ENCODE measurements around the gene DMXL2.
"Not testable (repeated sequence)": the region's sequence is repeated elsewhere in the genome, so short reads cannot be mapped to it uniquely, and the experiment has no call there.

DMXL2 gene

GRCh38 chr15:51438526-51438925 lies 184.0 kb downstream of the DMXL2 start:
- no peak for TF ChIP-seq CTCF (IDR thresholded peaks at IDR 0.05; ENCODE audit: borderline replicate concordance, insufficient read depth, low read depth, low read length)
- H3K4me3 ChIP-seq (ENCODE audit: low read depth, low read length) = no peak overlapping the region

DNA sequence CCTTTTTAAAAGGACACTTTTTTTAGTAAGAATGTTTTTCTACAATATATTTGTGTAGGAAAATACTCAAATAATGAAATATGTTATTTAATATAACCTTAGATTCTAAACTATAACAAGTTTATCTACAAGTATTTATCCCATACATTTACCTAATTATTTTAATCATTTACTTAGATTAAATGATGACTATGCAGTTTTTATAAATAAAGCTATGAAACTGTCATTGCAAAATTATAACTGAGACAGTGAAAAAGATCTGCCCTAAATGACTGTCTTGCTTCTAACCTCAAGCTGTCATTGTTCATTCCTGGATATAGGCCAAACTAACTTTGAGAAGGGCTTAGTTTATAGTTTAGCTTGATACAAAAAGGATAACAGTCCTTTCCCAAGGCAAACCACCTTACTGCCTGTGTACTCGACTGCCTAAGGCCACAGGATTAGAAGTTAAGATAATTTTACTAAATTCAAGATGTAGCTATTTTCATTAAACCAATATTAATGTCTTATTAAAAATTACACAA lies 197.0 kb downstream of the DMXL2 start:
- H3K4me3 ChIP-seq (ENCODE audit: low read depth, low read length) = no peak overlapping the region
- no peak for TF ChIP-seq CTCF (IDR thresholded peaks at IDR 0.05; ENCODE audit: borderline replicate concordance, insufficient read depth, low read depth, low read length)

DNA sequence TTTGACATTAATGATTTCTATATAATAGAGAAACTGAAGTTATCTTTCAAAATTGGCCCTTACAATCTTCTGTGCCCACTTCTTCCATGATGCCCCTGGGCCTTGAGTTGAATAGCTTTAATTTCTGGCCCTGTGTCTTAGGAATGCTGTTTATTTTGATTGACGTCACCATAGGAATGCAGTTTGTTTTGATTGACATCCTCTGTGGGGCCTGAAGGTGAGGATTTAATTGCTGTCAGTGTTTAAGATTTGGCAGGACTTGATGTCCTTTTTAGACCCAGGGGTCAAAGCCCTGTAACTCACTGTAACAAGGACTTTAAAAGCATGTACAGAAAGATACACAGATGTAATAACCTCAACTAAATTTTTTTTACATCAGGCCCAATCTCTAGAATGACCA lies 197.8 kb downstream of the DMXL2 start:
- TF ChIP-seq CTCF (IDR thresholded peaks at IDR 0.05; ENCODE audit: borderline replicate concordance, insufficient read depth, low read depth, low read length) = no peak
- H3K4me3 ChIP-seq (ENCODE audit: low read depth, low read length) = no peak overlapping the region

DNA sequence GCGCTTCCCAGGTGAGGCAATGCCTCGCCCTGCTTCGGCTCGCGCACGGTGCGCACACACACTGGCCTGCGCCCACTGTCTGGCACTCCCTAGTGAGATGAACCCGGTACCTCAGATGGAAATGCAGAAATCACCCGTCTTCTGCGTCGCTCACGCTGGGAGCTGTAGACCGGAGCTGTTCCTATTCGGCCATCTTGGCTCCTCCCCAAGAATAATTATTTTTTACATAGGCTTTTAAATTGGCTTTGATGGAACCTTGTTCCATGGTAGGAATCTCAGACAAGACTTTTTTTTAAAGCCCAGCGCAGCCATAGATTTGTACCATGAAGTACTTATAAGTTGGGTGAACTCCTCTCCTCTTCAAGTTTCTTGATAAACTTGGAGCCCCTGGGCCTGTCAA lies 199.5 kb downstream of the DMXL2 start:
- not testable (repeated sequence) for H3K4me3 ChIP-seq (ENCODE audit: low read depth, low read length)

DNA sequence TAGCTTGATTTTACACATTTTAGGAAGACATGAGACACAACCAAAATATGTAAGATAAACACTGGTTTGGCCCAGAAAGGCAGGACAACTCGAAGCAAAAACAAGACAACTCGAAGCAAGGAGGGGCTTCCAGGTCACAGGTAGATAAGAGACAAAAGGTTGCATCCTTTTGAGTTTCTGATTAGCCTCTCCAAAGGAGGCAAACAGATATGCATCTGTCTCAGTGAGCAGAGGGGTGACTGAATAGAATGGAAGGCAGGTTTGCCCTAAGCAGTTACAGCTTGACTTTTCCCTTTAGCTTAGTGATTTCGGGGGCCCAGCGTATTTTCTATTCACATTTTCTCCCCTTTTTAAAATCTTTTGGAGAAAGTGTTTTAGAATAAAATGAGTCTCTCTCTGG lies 206.4 kb downstream of the DMXL2 start:
- H3K4me3 ChIP-seq (ENCODE audit: low read depth, low read length) = no peak overlapping the region
- TF ChIP-seq CTCF (IDR thresholded peaks at IDR 0.05; ENCODE audit: borderline replicate concordance, insufficient read depth, low read depth, low read length) = no peak

- TF ChIP-seq CTCF (IDR thresholded peaks at IDR 0.05; ENCODE audit: borderline replicate concordance, insufficient read depth, low read depth, low read length) = no peak
- no peak overlapping the region for H3K4me3 ChIP-seq (ENCODE audit: low read depth, low read length)
Observed at GRCh38 chr15:51414256-51414860, 208.2 kb downstream of the DMXL2 start.

DNA sequence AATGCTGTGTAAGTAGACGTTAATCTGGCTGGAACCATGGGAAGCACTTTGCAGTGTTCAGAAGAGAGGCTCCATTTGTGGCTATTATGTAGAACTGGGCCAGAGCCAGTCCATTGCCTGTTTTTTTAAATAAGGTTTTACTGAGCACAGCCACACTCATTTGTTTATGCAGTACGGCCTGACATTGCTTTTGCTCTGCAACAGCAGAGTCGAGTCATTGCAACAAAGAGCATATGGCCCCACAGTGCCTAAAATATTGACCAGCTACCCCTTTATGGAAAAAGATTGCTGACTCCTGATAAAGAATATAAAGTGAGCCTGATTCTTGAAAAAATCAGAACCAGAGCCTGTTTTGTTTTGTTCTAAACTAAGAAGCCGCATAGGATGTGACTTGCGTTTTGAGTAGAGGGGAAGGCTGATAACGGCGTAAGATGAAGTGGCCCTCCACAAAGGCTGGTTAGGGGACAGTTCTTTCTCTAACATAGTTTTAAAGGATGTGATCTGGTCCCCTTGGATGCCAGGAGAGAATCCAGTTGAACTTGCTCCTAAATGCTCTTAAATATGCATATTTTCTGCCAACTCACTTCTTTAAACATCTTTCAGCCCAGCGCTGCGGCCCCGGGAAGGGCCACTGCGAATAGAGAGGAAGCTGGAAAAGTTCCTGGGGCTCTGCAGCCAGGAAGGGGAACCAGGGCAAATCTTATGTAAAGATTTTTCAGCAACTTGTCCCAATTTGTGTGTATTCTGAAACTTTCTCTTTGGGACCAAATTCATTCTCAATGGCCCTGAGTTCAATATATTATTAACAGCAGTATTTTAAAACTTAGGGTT lies 216.7 kb downstream of the DMXL2 start:
- no peak for TF ChIP-seq CTCF (IDR thresholded peaks at IDR 0.05; ENCODE audit: borderline replicate concordance, insufficient read depth, low read depth, low read length)
- no peak overlapping the region for H3K4me3 ChIP-seq (ENCODE audit: low read depth, low read length)
